HG03565 (cell line): Measurements from ENCODE around the gene TAX1BP1.

ENCODE experiments used
- ATAC-seq: cut with Tn5 transposase; IDR thresholded peaks from one replicate; pipeline ENCODE4 v1.9.1; 2021; ENCODE audit warnings: mild to moderate bottlenecking, moderate library complexity; ENCODE audit not compliant: unreplicated experiment

The TAX1BP1 gene

DNA sequence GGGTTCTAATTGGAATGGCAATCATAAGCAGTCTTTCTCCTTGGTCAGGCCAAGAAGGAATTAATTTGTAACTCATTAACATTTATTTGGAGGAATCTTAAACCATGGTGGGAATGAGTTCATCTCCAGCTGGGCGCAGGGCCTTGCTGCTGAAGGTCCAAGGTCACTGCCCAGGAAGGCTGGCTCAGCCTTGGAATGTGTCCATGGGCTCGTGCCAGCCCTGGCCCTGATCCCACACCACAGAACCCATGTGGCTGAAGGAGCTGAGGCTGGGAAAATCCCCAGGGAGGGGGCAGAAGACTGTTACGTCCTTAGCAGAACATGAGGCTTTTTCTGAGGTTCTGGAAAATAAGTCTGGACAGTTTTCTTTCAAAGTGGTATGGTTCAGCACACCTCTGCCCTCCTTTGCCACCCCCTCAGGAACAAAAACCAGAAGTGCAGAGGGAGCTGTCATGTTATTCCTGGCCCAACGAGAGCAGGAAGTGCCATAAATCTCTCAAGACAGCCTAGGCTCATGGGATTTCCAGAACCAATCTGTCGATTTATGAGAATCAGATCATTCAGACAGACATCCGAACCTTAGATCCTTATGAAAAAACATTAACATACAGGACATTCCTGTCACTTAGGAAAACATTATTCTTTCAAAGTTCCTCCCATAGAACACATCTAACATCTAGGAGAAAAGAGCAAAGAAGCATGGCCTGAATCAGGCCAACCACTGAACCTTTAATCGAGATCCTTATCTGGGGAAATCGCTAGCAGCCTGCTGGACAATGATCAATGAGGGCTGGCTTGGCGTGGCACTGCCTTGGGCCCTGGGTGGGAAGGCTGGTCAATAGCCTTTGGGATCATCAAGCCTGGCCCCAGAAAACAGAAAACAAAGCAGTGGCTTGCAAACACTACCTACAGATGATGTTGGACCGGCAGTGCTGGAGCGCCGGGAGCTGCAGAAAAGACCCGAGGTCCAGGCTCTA, 134.3 kb downstream of the TAX1BP1 start:
- no peak for ATAC-seq

DNA sequence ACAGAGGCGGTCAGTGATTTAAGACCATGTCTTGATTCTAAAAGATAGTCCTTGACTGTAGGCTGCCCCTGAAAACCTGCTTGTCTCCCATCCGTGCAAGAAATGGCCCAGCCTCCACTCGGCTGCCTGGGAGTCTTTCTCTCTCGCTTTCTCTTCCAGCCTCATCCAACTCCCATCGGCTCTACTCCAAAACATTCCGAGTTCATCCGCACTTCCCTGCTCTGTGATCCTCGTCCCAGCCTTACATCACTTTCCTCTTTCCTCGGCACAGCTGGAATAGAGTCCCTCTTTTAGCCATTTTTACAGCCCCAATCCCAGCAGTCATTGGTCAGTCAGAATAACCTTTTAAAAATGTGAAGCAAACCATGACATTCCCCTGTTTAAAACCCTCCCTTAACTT, 135.1 kb downstream of the TAX1BP1 start:
- no peak for ATAC-seq

DNA sequence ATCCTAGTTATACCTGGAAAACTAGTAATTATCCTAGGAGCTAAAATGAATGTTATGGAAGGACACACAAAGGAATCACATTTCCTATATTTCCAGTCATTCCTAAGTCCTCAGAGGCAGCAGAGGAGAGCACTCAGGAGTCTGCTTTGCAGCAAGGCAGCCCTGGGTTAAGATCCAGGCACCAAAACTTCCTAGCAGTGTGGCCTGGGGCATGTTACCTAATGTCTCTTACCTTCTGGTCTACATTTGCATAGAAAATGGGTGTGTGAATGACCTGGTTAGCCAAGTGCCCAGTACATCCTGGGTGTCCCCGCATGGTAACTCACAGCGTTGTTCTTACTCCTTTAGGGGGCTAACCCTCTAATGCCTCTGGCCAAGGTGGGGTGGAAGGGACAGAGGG, 135.9 kb downstream of the TAX1BP1 start:
- no peak for ATAC-seq

DNA sequence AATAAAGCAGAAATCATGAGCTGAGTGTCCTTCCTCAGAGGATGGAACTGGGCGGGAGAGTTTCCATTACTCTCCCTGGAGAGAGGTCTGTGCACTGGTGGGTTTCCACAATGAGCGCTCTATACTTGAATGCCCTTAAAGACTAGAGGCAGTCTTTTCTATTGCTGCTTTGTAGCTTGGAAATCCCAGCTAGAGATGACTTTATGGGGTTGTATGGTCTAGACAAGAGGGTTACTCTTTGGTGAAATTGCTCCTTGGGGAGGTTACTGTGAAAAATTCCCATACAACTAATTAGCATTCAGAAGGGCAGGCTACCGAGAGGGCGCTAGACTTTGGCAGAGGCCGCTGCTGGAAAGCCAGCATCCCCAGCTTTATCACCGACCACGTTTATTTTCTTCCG, 136.8 kb downstream of the TAX1BP1 start:
- no peak for ATAC-seq
